GM23338 (cell line): ENCODE results near the gene LARGE1. TPM values are rescaled to one million over a fixed set of nuclear protein-coding genes. Genes with fewer than 3 reads are reported as not detected.

ENCODE experiments used
- ATAC-seq: fragments of 200-7000 bp; cut with Tn5 transposase; 3 replicates; pipeline ENCODE4 v1.9.1; 2020
- DNase-seq: peaks from one replicate; pipeline ENCODE4 v3.0.0-alpha.2; 2015; ENCODE audit warnings: low spot score
- H2AFZ ChIP-seq: fragments of 200-600 bp; sonication (generic); 2 replicates; pipeline ENCODE4 v1.8.0; 2016; ENCODE audit warnings: antibody characterized with exemption, mild to moderate bottlenecking, moderate library complexity
- H3F3A ChIP-seq: fragments of 200-600 bp; sonication (generic); replicated peaks from 2 replicates; pipeline ENCODE4 v1.8.0; 2017; ENCODE audit warnings: antibody characterized with exemption, mixed run types, low read depth
- H3K27ac ChIP-seq: fragments of 200-600 bp; sonication (generic); 2 replicates; pipeline ENCODE4 v1.6.1; 2016; ENCODE audit warnings: low read depth
- H3K27me3 ChIP-seq: fragments of 200-600 bp; sonication (generic); 2 replicates; pipeline ENCODE4 v1.8.0; 2016; ENCODE audit warnings: mild to moderate bottlenecking, mixed run types, moderate library complexity; ENCODE audit not compliant: insufficient read depth
- H3K36me3 ChIP-seq: fragments of 200-600 bp; sonication (generic); 2 replicates; pipeline ENCODE4 v1.8.0; 2016; ENCODE audit warnings: mild to moderate bottlenecking; ENCODE audit not compliant: insufficient read depth
- H3K4me1 ChIP-seq: fragments of 200-600 bp; sonication (generic); 2 replicates; pipeline ENCODE4 v1.8.0; 2016; ENCODE audit warnings: mild to moderate bottlenecking, moderate library complexity; ENCODE audit not compliant: insufficient read depth
- H3K4me2 ChIP-seq: fragments of 200-600 bp; sonication (generic); 2 replicates; pipeline ENCODE4 v1.7.1; 2017; ENCODE audit warnings: mixed run types
- H3K4me3 ChIP-seq: fragments of 200-600 bp; sonication (generic); 2 replicates; pipeline ENCODE4 v1.6.1; 2016; ENCODE audit warnings: mixed run types
- H3K79me2 ChIP-seq: fragments of 200-600 bp; sonication (generic); replicated peaks from 2 replicates; pipeline ENCODE4 v1.8.0; 2017; ENCODE audit warnings: mild to moderate bottlenecking; ENCODE audit not compliant: insufficient read depth
- H3K9me2 ChIP-seq: fragments of 200-600 bp; sonication (generic); 2 replicates; pipeline ENCODE4 v1.8.0; 2017; ENCODE audit not compliant: insufficient read depth
- H4K20me1 ChIP-seq: fragments of 200-600 bp; sonication (generic); replicated peaks from 2 replicates; pipeline ENCODE4 v1.8.0; 2017; ENCODE audit warnings: mild to moderate bottlenecking; ENCODE audit not compliant: insufficient read depth
- H3K27ac Mint-ChIP-seq: 2 replicates; pipeline ENCODE4 v1.8.0; 2020; ENCODE audit warnings: inconsistent platforms, mild to moderate bottlenecking, moderate library complexity, mixed read lengths
- H3K27me3 Mint-ChIP-seq: 3 replicates; pipeline ENCODE4 v1.8.0; 2022; ENCODE audit warnings: low read depth, mild to moderate bottlenecking, moderate library complexity, mixed read lengths, inconsistent platforms; ENCODE audit not compliant: insufficient read depth, poor library complexity
- H3K36me3 Mint-ChIP-seq: 3 replicates; pipeline ENCODE4 v1.8.0; 2021; ENCODE audit warnings: low read depth, mild to moderate bottlenecking, inconsistent platforms, moderate library complexity, mixed read lengths
- H3K4me1 Mint-ChIP-seq: 3 replicates; pipeline ENCODE4 v1.8.0; 2020; ENCODE audit warnings: mild to moderate bottlenecking, inconsistent platforms, mixed read lengths
- H3K4me3 Mint-ChIP-seq: 3 replicates; pipeline ENCODE4 v1.8.0; 2021; ENCODE audit warnings: moderate library complexity, mild to moderate bottlenecking, inconsistent platforms, mixed read lengths
- H3K9me3 Mint-ChIP-seq: 3 replicates; pipeline ENCODE4 v1.8.0; 2020; ENCODE audit warnings: moderate library complexity, mild to moderate bottlenecking, inconsistent platforms, mixed read lengths
- ETS1 ChIP-seq: IDR thresholded peaks from 2 replicates; pipeline ENCODE4 v1.6.1; 2016; ENCODE audit warnings: antibody characterized with exemption
- EZH2 ChIP-seq: fragments of 200-600 bp; sonication (generic); IDR thresholded peaks from one replicate; pipeline ENCODE4 v1.8.0; 2017; ENCODE audit warnings: antibody characterized with exemption, mild to moderate bottlenecking, low read depth; ENCODE audit not compliant: unreplicated experiment
- EZH2phosphoT487 ChIP-seq: fragments of 200-600 bp; sonication (generic); IDR thresholded peaks from one replicate; pipeline ENCODE4 v1.8.1; 2018; ENCODE audit warnings: antibody characterized with exemption; ENCODE audit not compliant: unreplicated experiment
- STAT1 ChIP-seq: IDR thresholded peaks from one replicate; pipeline ENCODE4 v1.6.1; 2016; ENCODE audit warnings: antibody characterized with exemption; ENCODE audit not compliant: unreplicated experiment
- ZNF114 ChIP-seq: fragments of 250-450 bp; sonication (Bioruptor Pico); IDR thresholded peaks from 2 replicates; pipeline ENCODE4 v1.5.0; 2020; ENCODE audit warnings: mild to moderate bottlenecking, moderate library complexity
- ZNF331 ChIP-seq: fragments of 250-450 bp; sonication (Bioruptor Pico); IDR thresholded peaks from 2 replicates; pipeline ENCODE4 v1.5.0; 2020; ENCODE audit warnings: low read depth, mild to moderate bottlenecking, moderate library complexity
- polyA plus RNA-seq: library from polyadenylated mRNA; unstranded; fragments of >200 nt; fragmentation: Nextera tagmentation; extraction: Ambion mirVana; gene quantifications from 2 replicates; pipeline ENCODE4 v1.2.1, GENCODE V29; 2016
- total RNA-seq: library from RNA; depleted of rRNA; stranded (reverse); fragments of >200 nt; shearing (Covaris generic); gene quantifications from 2 replicates; pipeline ENCODE4 v1.2.3, GENCODE V29; 2014
- TF ChIP-seq, protein P1 (sequence below), 2 experiments: fragments of 200-600 bp in 1 of 2; sonication (generic) in 1 of 2; conservative IDR thresholded peaks; 2 replicates each; pipeline versions ENCODE4 v1.5.1 to v1.6.1; 2016 to 2017; ENCODE audit warnings: antibody characterized with exemption in 2 of 2, low read depth in 2 of 2, mild to moderate bottlenecking in 2 of 2, moderate library complexity in 1 of 2
- TF ChIP-seq, protein P2 (sequence below): fragments of 250-450 bp; sonication (Bioruptor Pico); IDR thresholded peaks from 2 replicates; pipeline ENCODE4 v1.5.0; 2020; ENCODE audit warnings: mild to moderate bottlenecking, moderate library complexity

The LARGE1 gene
- total and polyA plus RNA-seq, 2 experiments from 2014 or later: 12.8 to 75.6 TPM

DNA sequence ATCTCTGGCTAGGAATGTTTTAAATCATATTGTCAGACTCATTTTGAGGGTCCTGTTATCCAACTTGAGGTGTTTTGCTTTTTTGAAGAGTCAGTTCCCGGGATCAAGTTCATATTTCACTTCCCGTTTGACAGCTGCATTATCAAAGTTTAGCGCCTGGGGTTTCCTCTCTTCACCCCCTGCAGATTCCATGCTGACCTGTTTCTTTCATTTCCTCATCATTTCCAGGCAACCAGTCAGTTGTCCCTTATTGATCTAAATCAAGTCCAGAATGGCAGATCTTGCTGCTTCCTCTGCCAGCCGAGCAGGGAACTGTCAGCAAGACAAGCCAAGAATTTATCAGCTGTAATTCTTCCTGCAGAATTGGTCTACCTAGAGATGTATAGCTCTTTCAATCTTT is 664.5 kb downstream of the LARGE1 start (continued):
- TF ChIP-seq, protein P1, sequence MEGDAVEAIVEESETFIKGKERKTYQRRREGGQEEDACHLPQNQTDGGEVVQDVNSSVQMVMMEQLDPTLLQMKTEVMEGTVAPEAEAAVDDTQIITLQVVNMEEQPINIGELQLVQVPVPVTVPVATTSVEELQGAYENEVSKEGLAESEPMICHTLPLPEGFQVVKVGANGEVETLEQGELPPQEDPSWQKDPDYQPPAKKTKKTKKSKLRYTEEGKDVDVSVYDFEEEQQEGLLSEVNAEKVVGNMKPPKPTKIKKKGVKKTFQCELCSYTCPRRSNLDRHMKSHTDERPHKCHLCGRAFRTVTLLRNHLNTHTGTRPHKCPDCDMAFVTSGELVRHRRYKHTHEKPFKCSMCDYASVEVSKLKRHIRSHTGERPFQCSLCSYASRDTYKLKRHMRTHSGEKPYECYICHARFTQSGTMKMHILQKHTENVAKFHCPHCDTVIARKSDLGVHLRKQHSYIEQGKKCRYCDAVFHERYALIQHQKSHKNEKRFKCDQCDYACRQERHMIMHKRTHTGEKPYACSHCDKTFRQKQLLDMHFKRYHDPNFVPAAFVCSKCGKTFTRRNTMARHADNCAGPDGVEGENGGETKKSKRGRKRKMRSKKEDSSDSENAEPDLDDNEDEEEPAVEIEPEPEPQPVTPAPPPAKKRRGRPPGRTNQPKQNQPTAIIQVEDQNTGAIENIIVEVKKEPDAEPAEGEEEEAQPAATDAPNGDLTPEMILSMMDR (conservative IDR thresholded peaks at IDR 0.05; ENCODE audit: low read depth in 2 of 2): no peak

DNA sequence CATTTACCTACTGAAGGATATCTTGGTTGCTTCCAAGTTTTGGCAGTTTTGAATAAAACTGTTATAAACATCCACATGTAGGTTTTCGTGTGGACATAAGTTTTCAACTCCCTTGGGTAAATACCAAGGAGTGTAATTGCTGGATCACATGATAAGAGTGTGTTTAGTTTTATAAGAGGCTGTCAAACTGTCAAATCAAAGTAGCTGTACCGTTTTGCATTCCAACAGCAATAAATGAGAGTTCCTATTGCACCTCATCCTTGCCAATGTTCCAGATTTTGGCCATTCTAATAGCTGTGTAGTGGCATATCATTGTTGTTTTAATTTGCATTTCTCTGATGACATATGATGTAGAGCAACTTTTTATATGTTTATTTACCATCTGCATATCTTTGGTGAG is 671.3 kb downstream of the LARGE1 start:
- DNase-seq (no peak), ATAC-seq (no peak)
- Mint-ChIP-seq H3K27ac (no peak overlapping the region), H3K27me3 (no peaks in the 10 kb centered on the region), H3K4me3 (no peak overlapping the region), H3K4me1 (no peaks in the 10 kb centered on the region), H3K9me3 (peaks cover 11% of the 10 kb centered on the region), H3K36me3 (no peaks in the 10 kb centered on the region)
- no peak overlapping the region for H3K4me3 ChIP-seq
- H3K27me3 ChIP-seq: peaks cover 10% of the 10 kb centered on the region
- H3F3A ChIP-seq: no peaks in the 10 kb centered on the region
- TF ChIP-seq ZNF114 (CRISPR knock-in tag): no peak
- no peak for TF ChIP-seq EZH2
- TF ChIP-seq, protein P1 (conservative IDR thresholded peaks at IDR 0.05; ENCODE audit: low read depth in 2 of 2): no peak
- TF ChIP-seq EZH2phosphoT487: no peak
- TF ChIP-seq, protein P2, sequence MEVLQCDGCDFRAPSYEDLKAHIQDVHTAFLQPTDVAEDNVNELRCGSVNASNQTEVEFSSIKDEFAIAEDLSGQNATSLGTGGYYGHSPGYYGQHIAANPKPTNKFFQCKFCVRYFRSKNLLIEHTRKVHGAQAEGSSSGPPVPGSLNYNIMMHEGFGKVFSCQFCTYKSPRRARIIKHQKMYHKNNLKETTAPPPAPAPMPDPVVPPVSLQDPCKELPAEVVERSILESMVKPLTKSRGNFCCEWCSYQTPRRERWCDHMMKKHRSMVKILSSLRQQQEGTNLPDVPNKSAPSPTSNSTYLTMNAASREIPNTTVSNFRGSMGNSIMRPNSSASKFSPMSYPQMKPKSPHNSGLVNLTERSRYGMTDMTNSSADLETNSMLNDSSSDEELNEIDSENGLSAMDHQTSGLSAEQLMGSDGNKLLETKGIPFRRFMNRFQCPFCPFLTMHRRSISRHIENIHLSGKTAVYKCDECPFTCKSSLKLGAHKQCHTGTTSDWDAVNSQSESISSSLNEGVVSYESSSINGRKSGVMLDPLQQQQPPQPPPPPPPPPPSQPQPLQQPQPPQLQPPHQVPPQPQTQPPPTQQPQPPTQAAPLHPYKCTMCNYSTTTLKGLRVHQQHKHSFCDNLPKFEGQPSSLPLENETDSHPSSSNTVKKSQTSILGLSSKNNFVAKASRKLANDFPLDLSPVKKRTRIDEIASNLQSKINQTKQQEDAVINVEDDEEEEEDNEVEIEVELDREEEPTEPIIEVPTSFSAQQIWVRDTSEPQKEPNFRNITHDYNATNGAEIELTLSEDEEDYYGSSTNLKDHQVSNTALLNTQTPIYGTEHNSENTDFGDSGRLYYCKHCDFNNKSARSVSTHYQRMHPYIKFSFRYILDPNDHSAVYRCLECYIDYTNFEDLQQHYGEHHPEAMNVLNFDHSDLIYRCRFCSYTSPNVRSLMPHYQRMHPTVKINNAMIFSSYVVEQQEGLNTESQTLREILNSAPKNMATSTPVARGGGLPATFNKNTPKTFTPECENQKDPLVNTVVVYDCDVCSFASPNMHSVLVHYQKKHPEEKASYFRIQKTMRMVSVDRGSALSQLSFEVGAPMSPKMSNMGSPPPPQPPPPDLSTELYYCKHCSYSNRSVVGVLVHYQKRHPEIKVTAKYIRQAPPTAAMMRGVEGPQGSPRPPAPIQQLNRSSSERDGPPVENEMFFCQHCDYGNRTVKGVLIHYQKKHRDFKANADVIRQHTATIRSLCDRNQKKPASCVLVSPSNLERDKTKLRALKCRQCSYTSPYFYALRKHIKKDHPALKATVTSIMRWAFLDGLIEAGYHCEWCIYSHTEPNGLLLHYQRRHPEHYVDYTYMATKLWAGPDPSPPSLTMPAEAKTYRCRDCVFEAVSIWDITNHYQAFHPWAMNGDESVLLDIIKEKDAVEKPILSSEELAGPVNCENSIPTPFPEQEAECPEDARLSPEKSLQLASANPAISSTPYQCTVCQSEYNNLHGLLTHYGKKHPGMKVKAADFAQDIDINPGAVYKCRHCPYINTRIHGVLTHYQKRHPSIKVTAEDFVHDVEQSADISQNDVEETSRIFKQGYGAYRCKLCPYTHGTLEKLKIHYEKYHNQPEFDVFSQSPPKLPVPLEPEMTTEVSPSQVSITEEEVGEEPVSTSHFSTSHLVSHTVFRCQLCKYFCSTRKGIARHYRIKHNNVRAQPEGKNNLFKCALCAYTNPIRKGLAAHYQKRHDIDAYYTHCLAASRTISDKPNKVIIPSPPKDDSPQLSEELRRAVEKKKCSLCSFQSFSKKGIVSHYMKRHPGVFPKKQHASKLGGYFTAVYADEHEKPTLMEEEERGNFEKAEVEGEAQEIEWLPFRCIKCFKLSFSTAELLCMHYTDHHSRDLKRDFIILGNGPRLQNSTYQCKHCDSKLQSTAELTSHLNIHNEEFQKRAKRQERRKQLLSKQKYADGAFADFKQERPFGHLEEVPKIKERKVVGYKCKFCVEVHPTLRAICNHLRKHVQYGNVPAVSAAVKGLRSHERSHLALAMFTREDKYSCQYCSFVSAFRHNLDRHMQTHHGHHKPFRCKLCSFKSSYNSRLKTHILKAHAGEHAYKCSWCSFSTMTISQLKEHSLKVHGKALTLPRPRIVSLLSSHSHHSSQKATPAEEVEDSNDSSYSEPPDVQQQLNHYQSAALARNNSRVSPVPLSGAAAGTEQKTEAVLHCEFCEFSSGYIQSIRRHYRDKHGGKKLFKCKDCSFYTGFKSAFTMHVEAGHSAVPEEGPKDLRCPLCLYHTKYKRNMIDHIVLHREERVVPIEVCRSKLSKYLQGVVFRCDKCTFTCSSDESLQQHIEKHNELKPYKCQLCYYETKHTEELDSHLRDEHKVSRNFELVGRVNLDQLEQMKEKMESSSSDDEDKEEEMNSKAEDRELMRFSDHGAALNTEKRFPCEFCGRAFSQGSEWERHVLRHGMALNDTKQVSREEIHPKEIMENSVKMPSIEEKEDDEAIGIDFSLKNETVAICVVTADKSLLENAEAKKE (CRISPR knock-in tag): no peak
- no peak for TF ChIP-seq STAT1
- TF ChIP-seq ETS1: no peak
- no peak for TF ChIP-seq ZNF331 (CRISPR knock-in tag)
- no peaks in the 10 kb centered on the region; the same call in 1 of the 2 replicates for H4K20me1 ChIP-seq
- no peaks in the 10 kb centered on the region for H3K4me1 ChIP-seq
- no peak overlapping the region for H3K27ac ChIP-seq
- H3K4me2 ChIP-seq: no peak overlapping the region
- no peaks in the 10 kb centered on the region; the same call in 1 of the 2 replicates for H3K9me2 ChIP-seq
- H3K36me3 ChIP-seq: no peaks in the 10 kb centered on the region
- H2AFZ ChIP-seq: no peak overlapping the region
- no peaks in the 10 kb centered on the region for H3K79me2 ChIP-seq
